HepG2 (cell line): ENCODE measurements around the gene PIANP. TPM values are rescaled to one million over a fixed set of nuclear protein-coding genes. Genes with fewer than 3 reads are reported as not detected.
A peak's percentile ranks its signal among the peaks of the same experiment; 100 is the strongest.

Experiments
- CEBPB ChIP-seq: IDR thresholded peaks from 2 replicates; pipeline ENCODE4 v1.6.1; 2011; ENCODE audit warnings: low read depth, low read length, improper control_type of control experiment, borderline replicate concordance
- GPN1 ChIP-seq: sonication (generic); formaldehyde crosslinking; IDR thresholded peaks from 2 replicates; pipeline ENCODE4 v1.5.1; 2020; ENCODE audit warnings: missing genetic modification reagents, borderline replicate concordance
- GRHL1 ChIP-seq: sonication (generic); formaldehyde crosslinking; conservative IDR thresholded peaks from 2 replicates; pipeline ENCODE4 v1.8.0; 2022; ENCODE audit warnings: missing genetic modification reagents
- HDAC2 ChIP-seq: sonication (generic); formaldehyde crosslinking; IDR thresholded peaks from 2 replicates; pipeline ENCODE4 v1.4.0; 2020; ENCODE audit warnings: missing genetic modification reagents
- HOXA5 ChIP-seq: sonication (generic); formaldehyde crosslinking; IDR thresholded peaks from 2 replicates; pipeline ENCODE4 v1.4.0; 2020; ENCODE audit warnings: missing genetic modification reagents
- MEIS1 ChIP-seq: sonication (generic); formaldehyde crosslinking; IDR thresholded peaks from 2 replicates; pipeline ENCODE4 v1.9.0; 2021; ENCODE audit warnings: mild to moderate bottlenecking, missing genetic modification reagents, moderate library complexity, borderline replicate concordance
- MYPOP ChIP-seq: sonication (generic); formaldehyde crosslinking; IDR thresholded peaks from 2 replicates; pipeline ENCODE4 v1.8.1; 2023; ENCODE audit warnings: mild to moderate bottlenecking, moderate library complexity, missing genetic modification reagents
- PBX2 ChIP-seq: IDR thresholded peaks from 2 replicates; pipeline ENCODE4 v1.6.1; 2016; ENCODE audit warnings: control low read depth
- PBX3 ChIP-seq: sonication (generic); formaldehyde crosslinking; IDR thresholded peaks from 2 replicates; pipeline ENCODE4 v1.8.1; 2023; ENCODE audit warnings: missing genetic modification reagents, inconsistent platforms, borderline replicate concordance
- SAP130 ChIP-seq: IDR thresholded peaks from 2 replicates; pipeline ENCODE4 v1.6.1; 2016; ENCODE audit warnings: low read depth
- SNAI1 ChIP-seq: sonication (generic); formaldehyde crosslinking; IDR thresholded peaks from 2 replicates; pipeline ENCODE4 v1.5.0; 2020; ENCODE audit warnings: mild to moderate bottlenecking, missing genetic modification reagents, borderline replicate concordance
- THYN1 ChIP-seq: sonication (generic); formaldehyde crosslinking; IDR thresholded peaks from 2 replicates; pipeline ENCODE4 v1.8.1; 2023; ENCODE audit warnings: low read depth, mild to moderate bottlenecking, moderate library complexity, missing genetic modification reagents, borderline replicate concordance
- ZFY ChIP-seq: sonication (generic); formaldehyde crosslinking; IDR thresholded peaks from 2 replicates; pipeline ENCODE4 v1.4.0; 2020; ENCODE audit warnings: missing genetic modification reagents
- ZNF646 ChIP-seq: sonication (generic); formaldehyde crosslinking; IDR thresholded peaks from 2 replicates; pipeline ENCODE4 v1.9.0; 2021; ENCODE audit warnings: mild to moderate bottlenecking, missing genetic modification reagents
- ZNF652 ChIP-seq: IDR thresholded peaks from 2 replicates; pipeline ENCODE4 v1.6.1; 2016; ENCODE audit warnings: low read depth, borderline replicate concordance
- ZNF7 ChIP-seq: IDR thresholded peaks from 2 replicates; pipeline ENCODE4 v1.6.1; 2016; ENCODE audit warnings: missing biosample characterization, missing genetic modification reagents
- polyA plus RNA-seq, 8 experiments: library from polyadenylated mRNA; depleted of rRNA in 3 of 8; stranded (reverse) in 7 of 8; unstranded in 1 of 8; fragments of >200 nt; fragmentation: Illumina TruSeq in 4 of 8; extraction: Trizol in 4 of 8; gene quantifications; 2 replicates each; pipeline versions ENCODE4 v1.2.1 to v1.2.3, GENCODE V29; 2011 to 2016; ENCODE audit warnings: low read depth in 4 of 8, missing spikeins in 1 of 8, mixed read lengths in 1 of 8; ENCODE audit not compliant: insufficient read depth in 1 of 8
- total RNA-seq, 5 experiments: library from RNA; depleted of rRNA; stranded (reverse); fragments of >200 nt; fragmentation: Illumina TruSeq; extraction: Trizol; gene quantifications; 2 replicates each; pipeline ENCODE4 v1.2.3, GENCODE V29; 2016; ENCODE audit warnings: low read depth in 1 of 5

PIANP gene
- total and polyA plus RNA-seq, 2 of the 13 experiments (the other 11 are each of a cell fraction or from before 2014, with no cell fraction given): not detected

GRCh38 chr12:6688999-6689882 lies 11.4 kb downstream of the PIANP start, which contains the start of gene ZNF384 (continued):
- TF ChIP-seq ZNF646: no peak
- peak; percentile 39; the same call in 1 of the 2 replicates for TF ChIP-seq HDAC2
- no peak; the same call in 1 of the 2 replicates for TF ChIP-seq MEIS1
- TF ChIP-seq ZNF652 (CRISPR knock-in tag): no peak
- TF ChIP-seq MYPOP (CRISPR knock-in tag): peak; percentile 63; the same call in 1 of the 2 replicates
- no peak for TF ChIP-seq ZFY (CRISPR knock-in tag)
- TF ChIP-seq PBX2: no peak
- TF ChIP-seq ZNF7 (CRISPR knock-in tag): no peak
- TF ChIP-seq GRHL1 (CRISPR knock-in tag): no peak
- 0 out of 2 replicates have a peak, but pooled peaks have one; percentile 17 for TF ChIP-seq HOXA5 (CRISPR knock-in tag)
- no peak for TF ChIP-seq PBX3
- TF ChIP-seq GPN1 (CRISPR knock-in tag): no peak
- no peak for TF ChIP-seq THYN1
- 0 out of 2 replicates have a peak, but pooled peaks have one; percentile 8 for TF ChIP-seq SNAI1 (CRISPR knock-in tag)
- no peak for TF ChIP-seq CEBPB
- peak; percentile 93 for TF ChIP-seq SAP130 (CRISPR knock-in tag)
